ENCODE results near the gene AP4M1.

GRCh38 chr7:100115026-100115425, 13.6 kb downstream of the AP4M1 start:
- no peak for TF ChIP-seq CTCF (tag by site-specific recombination; IDR thresholded peaks at IDR 0.05)
- no peak for TF ChIP-seq FEZF1 (tag by site-specific recombination; IDR thresholded peaks at IDR 0.05)
- no peak for TF ChIP-seq ZNF664 (tag by site-specific recombination; IDR thresholded peaks at IDR 0.05)
- TF ChIP-seq ZBTB7A (tag by site-specific recombination; IDR thresholded peaks at IDR 0.05; ENCODE audit: low read depth) = no peak
- no peak for TF ChIP-seq RBAK (tag by site-specific recombination; IDR thresholded peaks at IDR 0.05)
- TF ChIP-seq ZNF473 (tag by site-specific recombination; IDR thresholded peaks at IDR 0.05) = no peak
- TF ChIP-seq INSM2 (tag by site-specific recombination; IDR thresholded peaks at IDR 0.05) = no peak
- TF ChIP-seq ZNF202 (tag by site-specific recombination; IDR thresholded peaks at IDR 0.05; ENCODE audit: borderline replicate concordance) = no peak
- TF ChIP-seq ZNF155 (tag by site-specific recombination; IDR thresholded peaks at IDR 0.05) = no peak
- TF ChIP-seq ZNF513 (tag by site-specific recombination; IDR thresholded peaks at IDR 0.05) = no peak
- TF ChIP-seq ZNF221 (tag by site-specific recombination; IDR thresholded peaks at IDR 0.05; ENCODE audit: borderline replicate concordance) = no peak
- TF ChIP-seq ZBTB1 (tag by site-specific recombination; IDR thresholded peaks at IDR 0.05) = no peak
- TF ChIP-seq ZNF114 (tag by site-specific recombination; IDR thresholded peaks at IDR 0.05) = no peak
